ENCODE data around the gene ATP5F1B.

Gene ATP5F1B

GRCh38 chr12:56678852-56679251, 33.1 kb upstream of the ATP5F1B start:
- TF ChIP-seq POLR2AphosphoS5 (IDR thresholded peaks at IDR 0.05; ENCODE audit: low read depth, low read length) = no peak; the same call in 1 of the 2 replicates
- no peak for TF ChIP-seq TAF1 (IDR thresholded peaks at IDR 0.05; ENCODE audit: low read depth, low read length)
- TF ChIP-seq POU2F2 (IDR thresholded peaks at IDR 0.05; ENCODE audit: low read depth, low read length) = no peak
- no peak for TF ChIP-seq PAX5 (IDR thresholded peaks at IDR 0.05; ENCODE audit: insufficient read depth, low read length, severe bottlenecking)
- TF ChIP-seq POLR2A (IDR thresholded peaks at IDR 0.05; ENCODE audit: low read depth, low read length) = no peak
- no peak for TF ChIP-seq SPI1 (IDR thresholded peaks at IDR 0.05; ENCODE audit: low read depth, low read length)
- no peak for FAIRE-seq
- no peak for DNase-seq (ENCODE audit: insufficient read length, low spot score)

- TF ChIP-seq POLR2AphosphoS5 (IDR thresholded peaks at IDR 0.05; ENCODE audit: low read depth, low read length) (no peak), SPI1 (IDR thresholded peaks at IDR 0.05; ENCODE audit: low read depth, low read length) (no peak), PAX5 (IDR thresholded peaks at IDR 0.05; ENCODE audit: insufficient read depth, low read length, severe bottlenecking) (no peak), POLR2A (IDR thresholded peaks at IDR 0.05; ENCODE audit: low read depth, low read length) (no peak), POU2F2 (IDR thresholded peaks at IDR 0.05; ENCODE audit: low read depth, low read length) (no peak), TAF1 (IDR thresholded peaks at IDR 0.05; ENCODE audit: low read depth, low read length) (no peak)
- DNase-seq (ENCODE audit: insufficient read length, low spot score) (no peak), FAIRE-seq (no peak)
Measured at GRCh38 chr12:56677680-56678079, 31.9 kb upstream of the ATP5F1B start.

- DNase-seq (ENCODE audit: insufficient read length, low spot score) = no peak
- no peak for FAIRE-seq
- no peak for TF ChIP-seq TAF1 (IDR thresholded peaks at IDR 0.05; ENCODE audit: low read depth, low read length)
- TF ChIP-seq PAX5 (IDR thresholded peaks at IDR 0.05; ENCODE audit: insufficient read depth, low read length, severe bottlenecking) = no peak
- TF ChIP-seq SPI1 (IDR thresholded peaks at IDR 0.05; ENCODE audit: low read depth, low read length) = no peak
- TF ChIP-seq POU2F2 (IDR thresholded peaks at IDR 0.05; ENCODE audit: low read depth, low read length) = no peak
- TF ChIP-seq POLR2AphosphoS5 (IDR thresholded peaks at IDR 0.05; ENCODE audit: low read depth, low read length) = no peak
- no peak for TF ChIP-seq POLR2A (IDR thresholded peaks at IDR 0.05; ENCODE audit: low read depth, low read length)
Measured at GRCh38 chr12:56676851-56677580, 31.2 kb upstream of the ATP5F1B start.

- FAIRE-seq = no peak
- TF ChIP-seq SPI1 (IDR thresholded peaks at IDR 0.05; ENCODE audit: low read depth, low read length) (no peak), PAX5 (IDR thresholded peaks at IDR 0.05; ENCODE audit: insufficient read depth, low read length, severe bottlenecking) (no peak), POLR2AphosphoS5 (IDR thresholded peaks at IDR 0.05; ENCODE audit: low read depth, low read length) (no peak), POU2F2 (IDR thresholded peaks at IDR 0.05; ENCODE audit: low read depth, low read length) (no peak), POLR2A (IDR thresholded peaks at IDR 0.05; ENCODE audit: low read depth, low read length) (no peak), TAF1 (IDR thresholded peaks at IDR 0.05; ENCODE audit: low read depth, low read length) (no peak)
- no peak for DNase-seq (ENCODE audit: insufficient read length, low spot score)
Measured at GRCh38 chr12:56671608-56672007, 25.8 kb upstream of the ATP5F1B start.

DNA sequence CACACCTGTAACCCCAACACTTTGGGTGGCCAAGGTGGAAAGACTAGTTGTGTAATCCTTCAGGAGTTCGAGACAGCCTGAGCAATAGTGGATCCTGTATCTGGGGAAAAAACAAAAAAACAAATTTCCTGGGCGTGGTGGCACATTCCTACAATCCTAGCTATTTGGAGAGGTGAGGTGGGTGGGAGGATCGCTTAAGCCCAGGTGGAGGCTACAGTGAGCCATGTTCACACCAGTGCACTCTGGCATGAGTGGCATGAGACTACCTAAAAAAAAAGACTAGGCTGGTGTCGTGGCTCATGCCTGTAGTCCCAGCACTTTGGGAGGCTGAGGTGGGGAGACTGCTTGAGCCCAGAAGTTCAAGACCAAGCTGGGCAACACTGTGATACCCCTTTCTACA, 25.1 kb upstream of the ATP5F1B start:
- TF ChIP-seq POLR2A (IDR thresholded peaks at IDR 0.05; ENCODE audit: low read depth, low read length) = no peak
- no peak for TF ChIP-seq PAX5 (IDR thresholded peaks at IDR 0.05; ENCODE audit: insufficient read depth, low read length, severe bottlenecking)
- no peak for TF ChIP-seq POLR2AphosphoS5 (IDR thresholded peaks at IDR 0.05; ENCODE audit: low read depth, low read length)
- no peak for TF ChIP-seq SPI1 (IDR thresholded peaks at IDR 0.05; ENCODE audit: low read depth, low read length)
- TF ChIP-seq TAF1 (IDR thresholded peaks at IDR 0.05; ENCODE audit: low read depth, low read length) = no peak
- TF ChIP-seq POU2F2 (IDR thresholded peaks at IDR 0.05; ENCODE audit: low read depth, low read length) = no peak
- FAIRE-seq = no peak

GRCh38 chr12:56668197-56668457, 22.3 kb upstream of the ATP5F1B start:
- DNase-seq (ENCODE audit: insufficient read length, low spot score) (no peak), FAIRE-seq (no peak)
- TF ChIP-seq POLR2A (IDR thresholded peaks at IDR 0.05; ENCODE audit: low read depth, low read length) = no peak
- no peak for TF ChIP-seq PAX5 (IDR thresholded peaks at IDR 0.05; ENCODE audit: insufficient read depth, low read length, severe bottlenecking)
- TF ChIP-seq POLR2AphosphoS5 (IDR thresholded peaks at IDR 0.05; ENCODE audit: low read depth, low read length) = no peak
- no peak for TF ChIP-seq POU2F2 (IDR thresholded peaks at IDR 0.05; ENCODE audit: low read depth, low read length)
- TF ChIP-seq TAF1 (IDR thresholded peaks at IDR 0.05; ENCODE audit: low read depth, low read length) = no peak
- TF ChIP-seq SPI1 (IDR thresholded peaks at IDR 0.05; ENCODE audit: low read depth, low read length) = no peak

More for the DNA sequence above, 25.1 kb upstream of the ATP5F1B start:
- DNase-seq (ENCODE audit: insufficient read length, low spot score) = no peak

- no peak for DNase-seq (ENCODE audit: insufficient read length, low spot score)
- peak; percentile 23 for FAIRE-seq
- TF ChIP-seq SPI1 (IDR thresholded peaks at IDR 0.05; ENCODE audit: low read depth, low read length) (no peak), POU2F2 (IDR thresholded peaks at IDR 0.05; ENCODE audit: low read depth, low read length) (no peak), PAX5 (IDR thresholded peaks at IDR 0.05; ENCODE audit: insufficient read depth, low read length, severe bottlenecking) (no peak), TAF1 (IDR thresholded peaks at IDR 0.05; ENCODE audit: low read depth, low read length) (no peak), POLR2A (IDR thresholded peaks at IDR 0.05; ENCODE audit: low read depth, low read length) (no peak; the same call in 1 of the 2 replicates)
Measured at GRCh38 chr12:56661979-56662638, 16.3 kb upstream of the ATP5F1B start.

GRCh38 chr12:56661560-56661959, 15.8 kb upstream of the ATP5F1B start:
- DNase-seq (ENCODE audit: insufficient read length, low spot score) (no peak), FAIRE-seq (no peak)
- TF ChIP-seq POLR2AphosphoS5 (IDR thresholded peaks at IDR 0.05; ENCODE audit: low read depth, low read length) (no peak; the same call in 1 of the 2 replicates), POU2F2 (IDR thresholded peaks at IDR 0.05; ENCODE audit: low read depth, low read length) (no peak), PAX5 (IDR thresholded peaks at IDR 0.05; ENCODE audit: insufficient read depth, low read length, severe bottlenecking) (peak; percentile 47)

DNA sequence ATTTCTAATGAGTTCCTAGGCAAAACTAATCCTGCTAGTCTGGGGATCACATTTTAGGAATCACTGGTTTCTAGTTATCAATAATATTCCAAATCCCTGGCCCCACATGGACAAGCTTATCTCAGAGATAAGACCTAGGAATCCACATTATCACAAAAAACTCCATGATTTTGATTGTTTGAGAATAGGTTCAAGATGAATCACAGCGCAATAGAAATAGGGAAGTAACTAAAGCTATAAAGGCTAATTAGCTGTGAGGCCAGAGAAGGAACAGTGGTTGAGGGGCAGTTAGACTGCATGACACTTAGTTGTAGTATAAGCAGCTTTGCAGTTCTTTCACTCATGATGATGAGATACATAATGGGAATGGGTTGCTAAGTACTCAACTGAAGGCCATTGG, 13.1 kb upstream of the ATP5F1B start:
- DNase-seq (ENCODE audit: insufficient read length, low spot score) (no peak), FAIRE-seq (peak; percentile 72)
- TF ChIP-seq PAX5 (IDR thresholded peaks at IDR 0.05; ENCODE audit: insufficient read depth, low read length, severe bottlenecking) (no peak), POLR2AphosphoS5 (IDR thresholded peaks at IDR 0.05; ENCODE audit: low read depth, low read length) (no peak), SPI1 (IDR thresholded peaks at IDR 0.05; ENCODE audit: low read depth, low read length) (no peak), POLR2A (IDR thresholded peaks at IDR 0.05; ENCODE audit: low read depth, low read length) (no peak), TAF1 (IDR thresholded peaks at IDR 0.05; ENCODE audit: low read depth, low read length) (no peak), POU2F2 (IDR thresholded peaks at IDR 0.05; ENCODE audit: low read depth, low read length) (no peak)

Data from GM12891 (cell line).